Measurements from ENCODE around the gene GIMAP2. TPM values are rescaled to one million over a fixed set of nuclear protein-coding genes. Genes with fewer than 3 reads are reported as not detected.

Gene GIMAP2
- total RNA-seq, 2 experiments from 2014 or later, result 60.3 to 80.0 TPM

DNA sequence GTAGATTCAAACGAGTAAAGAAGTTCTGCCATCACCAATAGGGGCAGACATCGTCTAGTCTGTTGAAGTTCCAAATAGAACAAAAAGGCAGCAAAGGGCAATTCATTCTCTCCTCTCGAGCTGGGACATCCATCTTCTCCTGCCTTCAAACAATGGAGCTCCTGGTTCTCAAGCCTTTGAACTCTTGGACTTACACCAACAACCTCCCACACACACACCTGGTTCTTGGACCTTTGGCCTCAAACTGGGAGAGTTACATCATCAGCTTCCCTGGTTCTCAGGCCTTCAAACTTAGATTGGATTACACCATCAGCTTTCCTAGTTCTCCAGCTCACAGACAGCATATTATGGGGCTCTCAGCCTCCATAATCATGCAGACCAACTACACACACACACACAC, 41.9 kb downstream of the GIMAP2 start:
- Mint-ChIP-seq H3K27me3 (no peaks in the 10 kb centered on the region), H3K4me1 (peaks cover 57% of the 10 kb centered on the region), H3K9me3 (ENCODE audit: low read depth) (peaks cover 28% of the 10 kb centered on the region), H3K36me3 (peaks cover 75% of the 10 kb centered on the region), H3K27ac (no peak overlapping the region), H3K4me3 (no peak overlapping the region)
- ATAC-seq (no peak), DNase-seq (no peak)
- CTCF ChIA-PET, result interaction anchor here (1.9 kb wide), 1 partner anchor 36 kb away, joined by 4 read pairs; no protein-coding TSS in a partner anchor

DNA sequence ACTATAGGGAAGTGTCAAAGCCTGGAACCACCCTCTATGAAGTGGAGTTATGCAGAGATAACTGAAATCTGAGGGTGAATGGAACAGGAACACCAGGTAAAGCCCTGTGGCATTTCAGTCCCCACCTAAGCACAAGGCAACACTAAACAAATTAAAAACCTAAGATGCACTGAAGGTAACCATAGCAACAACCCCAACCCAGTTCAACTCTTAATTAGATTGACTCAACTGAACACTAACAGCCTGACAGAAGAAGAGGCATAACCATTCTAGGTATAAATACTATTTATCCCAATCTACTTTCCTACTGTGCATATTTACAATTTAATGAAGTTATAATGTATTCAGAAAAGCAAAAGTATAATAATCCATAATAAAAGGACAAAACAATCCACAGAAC, 42.5 kb downstream of the GIMAP2 start:
- CTCF ChIA-PET, result no interaction called here
- Mint-ChIP-seq H3K27ac (no peak overlapping the region), H3K4me3 (no peak overlapping the region), H3K9me3 (ENCODE audit: low read depth) (peaks cover 28% of the 10 kb centered on the region), H3K4me1 (peaks cover 58% of the 10 kb centered on the region), H3K36me3 (peaks cover 70% of the 10 kb centered on the region), H3K27me3 (no peaks in the 10 kb centered on the region)
- ATAC-seq, result no peak
- no peak for DNase-seq

DNA sequence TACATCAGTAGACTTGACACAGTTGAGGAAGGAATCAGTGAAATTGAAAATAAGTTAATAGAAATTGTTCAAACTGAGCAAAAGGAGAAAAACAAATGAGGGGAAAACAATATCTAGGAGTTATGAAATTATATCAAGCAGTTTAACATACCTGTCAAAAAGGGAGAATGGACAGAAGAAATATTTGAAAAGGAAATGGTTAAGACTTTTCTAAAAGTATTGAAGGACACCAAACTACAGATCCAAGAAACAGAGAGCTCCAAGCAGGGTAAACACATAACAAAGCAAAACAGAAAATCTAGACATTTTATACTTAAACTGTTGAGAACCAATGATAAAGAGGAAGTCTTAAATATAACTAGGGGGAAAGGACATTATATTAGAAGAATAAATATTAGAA, 43.1 kb downstream of the GIMAP2 start:
- peaks cover 64% of the 10 kb centered on the region for H3K36me3 Mint-ChIP-seq
- peaks cover 28% of the 10 kb centered on the region for H3K9me3 Mint-ChIP-seq (ENCODE audit: low read depth)
- H3K27ac Mint-ChIP-seq, result peak overlapping the region; percentile 36
- peaks cover 61% of the 10 kb centered on the region for H3K4me1 Mint-ChIP-seq
- no peak for DNase-seq
- no peaks in the 10 kb centered on the region for H3K27me3 Mint-ChIP-seq
- H3K4me3 Mint-ChIP-seq, result no peak overlapping the region
- CTCF ChIA-PET, result interaction anchor here (2.6 kb wide), 1 partner anchor 12 kb away, joined by 11 read pairs; the partner anchor contains the start of gene GIMAP1
- ATAC-seq, result no peak

DNA sequence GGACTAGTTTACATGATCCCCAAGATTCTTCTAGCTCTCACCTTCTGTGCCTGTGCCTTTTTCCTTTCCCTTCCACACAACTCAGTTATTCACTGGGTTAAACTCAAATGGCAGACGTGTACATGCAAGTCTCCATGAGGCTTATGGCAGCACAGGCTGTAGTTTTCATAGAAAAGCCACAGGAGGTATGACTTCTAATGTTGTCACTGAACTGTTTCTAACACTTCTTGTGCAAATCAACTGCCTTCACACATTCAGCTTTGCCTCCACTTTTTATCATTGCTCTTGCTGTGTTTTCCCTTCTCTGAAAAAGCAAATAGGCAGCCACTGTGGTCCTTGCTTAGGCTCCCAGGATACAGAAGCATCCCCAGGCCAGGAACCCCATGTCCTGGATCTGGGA, 46.4 kb downstream of the GIMAP2 start:
- peak overlapping the region; percentile 69 for H3K4me3 Mint-ChIP-seq
- H3K4me1 Mint-ChIP-seq, result peaks cover 78% of the 10 kb centered on the region
- peaks cover 35% of the 10 kb centered on the region for H3K36me3 Mint-ChIP-seq
- H3K27ac Mint-ChIP-seq, result peak overlapping the region; percentile 98
- H3K9me3 Mint-ChIP-seq (ENCODE audit: low read depth), result peaks cover 16% of the 10 kb centered on the region
- DNase-seq (peak; percentile 72), ATAC-seq (peak; percentile 62)
- H3K27me3 Mint-ChIP-seq, result no peaks in the 10 kb centered on the region
- CTCF ChIA-PET, result interaction anchor here (1.1 to 4.0 kb wide), 12 partner anchors 10 to 283 kb away, joined by 4 to 15 read pairs (median 7); partner anchors contain the start of genes GIMAP1, GIMAP2 and GIMAP8

DNA sequence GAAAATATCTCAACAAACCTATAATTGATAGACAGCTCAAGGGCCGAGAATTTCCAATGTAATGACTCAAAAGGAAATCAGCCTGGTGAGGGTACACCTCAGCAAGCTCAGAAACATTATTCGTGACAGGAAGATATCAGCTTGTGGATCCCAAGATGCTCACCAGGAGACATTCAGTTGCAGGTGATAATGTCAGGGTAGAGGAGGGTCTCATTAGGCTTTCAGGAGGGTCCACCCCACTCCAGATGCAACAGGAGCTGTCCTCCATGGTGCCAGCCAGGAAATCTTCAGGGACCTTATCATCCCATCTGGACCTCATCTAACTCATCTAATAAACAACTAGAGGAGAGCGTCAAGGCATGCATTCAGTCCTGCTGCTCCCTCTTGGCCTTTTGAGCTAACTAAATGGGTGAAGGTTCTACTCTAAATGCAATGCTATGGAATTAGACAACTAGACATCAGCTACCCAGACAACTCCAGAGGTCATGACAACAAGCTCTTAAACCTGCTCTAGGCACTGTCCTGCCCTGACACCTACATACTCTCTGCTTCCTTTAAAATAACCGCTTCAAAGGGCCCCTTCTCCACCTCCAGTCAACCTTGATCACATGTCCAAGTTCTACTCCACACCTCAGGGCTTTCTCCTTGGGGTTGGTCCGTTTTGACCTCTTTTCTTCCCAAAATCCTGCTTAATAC, 47.4 kb downstream of the GIMAP2 start:
- Mint-ChIP-seq H3K4me1 (peaks cover 81% of the 10 kb centered on the region), H3K4me3 (peak overlapping the region; percentile 69), H3K27ac (peak overlapping the region; percentile 98), H3K9me3 (ENCODE audit: low read depth) (peaks cover 8% of the 10 kb centered on the region), H3K27me3 (no peaks in the 10 kb centered on the region), H3K36me3 (peaks cover 27% of the 10 kb centered on the region)
- DNase-seq (no peak), ATAC-seq (peak; percentile 20)
- CTCF ChIA-PET, result interaction anchor here (0.8 to 4.0 kb wide), 14 partner anchors 9 to 284 kb away, joined by 3 to 15 read pairs (median 6); partner anchors contain the start of genes GIMAP1, GIMAP2, GIMAP4 and GIMAP8

DNA sequence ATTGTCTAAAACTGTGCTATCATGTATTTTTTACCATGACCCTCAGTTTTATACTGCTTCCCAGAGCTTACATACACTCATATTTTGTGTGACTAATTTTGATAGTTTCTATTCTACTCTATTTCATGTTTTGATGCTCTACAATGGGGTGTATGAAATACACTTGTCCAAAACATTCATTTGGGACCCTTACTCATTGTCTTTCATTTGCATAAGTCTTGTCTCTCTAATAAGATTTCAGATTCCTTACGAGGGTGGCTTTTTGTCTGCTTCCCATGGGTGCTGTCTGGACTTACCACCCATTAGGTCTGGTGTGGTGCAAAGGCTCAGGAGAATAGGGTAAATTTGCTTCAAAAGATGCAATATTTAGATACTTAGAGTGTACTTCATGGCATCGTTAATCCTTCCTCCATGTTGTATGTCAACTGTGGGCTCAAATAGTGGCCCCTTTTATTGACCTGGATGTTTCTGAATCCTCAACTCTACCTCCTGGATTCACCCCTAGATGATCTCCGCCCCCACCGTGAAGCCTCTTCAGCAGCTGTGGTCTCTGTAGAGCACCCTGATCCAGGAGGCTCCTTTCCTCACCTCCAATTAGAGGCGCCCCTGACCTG, 48.1 kb downstream of the GIMAP2 start:
- Mint-ChIP-seq H3K27ac (peak overlapping the region; percentile 98), H3K27me3 (no peaks in the 10 kb centered on the region), H3K4me3 (peak overlapping the region; percentile 69), H3K36me3 (peaks cover 27% of the 10 kb centered on the region), H3K9me3 (ENCODE audit: low read depth) (peaks cover 2% of the 10 kb centered on the region), H3K4me1 (peaks cover 80% of the 10 kb centered on the region)
- CTCF ChIA-PET, result interaction anchor here (1.0 to 4.0 kb wide), 8 partner anchors 13 to 285 kb away, joined by 4 to 15 read pairs (median 8); partner anchors contain the start of genes GIMAP1 and GIMAP8
- ATAC-seq (peak; percentile 25), DNase-seq (no peak)

DNA sequence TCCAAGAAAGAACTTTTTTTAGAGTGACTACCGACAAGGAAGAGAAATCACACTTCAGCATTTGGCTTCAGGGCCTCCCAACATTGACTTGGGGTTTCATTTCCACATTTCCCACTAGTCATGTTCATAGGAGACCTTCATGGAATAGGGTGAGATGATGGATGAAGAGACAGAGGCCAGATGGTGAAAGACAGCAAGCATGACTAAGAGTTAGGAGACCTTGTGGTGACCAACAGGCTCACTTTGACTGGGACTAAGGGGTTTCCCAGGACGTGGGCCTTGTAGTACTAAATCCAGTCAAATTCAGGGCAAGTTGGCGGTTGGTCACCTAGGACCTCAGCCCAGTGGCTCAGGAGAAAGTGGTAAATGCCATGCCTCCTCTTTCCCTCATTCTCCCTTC, 48.7 kb downstream of the GIMAP2 start:
- peak; percentile 66 for DNase-seq
- no peaks in the 10 kb centered on the region for H3K27me3 Mint-ChIP-seq
- no peak for ATAC-seq
- peaks cover 79% of the 10 kb centered on the region for H3K4me1 Mint-ChIP-seq
- H3K27ac Mint-ChIP-seq, result peak overlapping the region; percentile 98
- CTCF ChIA-PET, result interaction anchor here (1.4 to 2.8 kb wide), 4 partner anchors 20 to 285 kb away, joined by 4 to 8 read pairs (median 6); no protein-coding TSS in a partner anchor
- H3K36me3 Mint-ChIP-seq, result peaks cover 30% of the 10 kb centered on the region
- H3K4me3 Mint-ChIP-seq, result no peak overlapping the region
- H3K9me3 Mint-ChIP-seq (ENCODE audit: low read depth), result no peaks in the 10 kb centered on the region

DNA sequence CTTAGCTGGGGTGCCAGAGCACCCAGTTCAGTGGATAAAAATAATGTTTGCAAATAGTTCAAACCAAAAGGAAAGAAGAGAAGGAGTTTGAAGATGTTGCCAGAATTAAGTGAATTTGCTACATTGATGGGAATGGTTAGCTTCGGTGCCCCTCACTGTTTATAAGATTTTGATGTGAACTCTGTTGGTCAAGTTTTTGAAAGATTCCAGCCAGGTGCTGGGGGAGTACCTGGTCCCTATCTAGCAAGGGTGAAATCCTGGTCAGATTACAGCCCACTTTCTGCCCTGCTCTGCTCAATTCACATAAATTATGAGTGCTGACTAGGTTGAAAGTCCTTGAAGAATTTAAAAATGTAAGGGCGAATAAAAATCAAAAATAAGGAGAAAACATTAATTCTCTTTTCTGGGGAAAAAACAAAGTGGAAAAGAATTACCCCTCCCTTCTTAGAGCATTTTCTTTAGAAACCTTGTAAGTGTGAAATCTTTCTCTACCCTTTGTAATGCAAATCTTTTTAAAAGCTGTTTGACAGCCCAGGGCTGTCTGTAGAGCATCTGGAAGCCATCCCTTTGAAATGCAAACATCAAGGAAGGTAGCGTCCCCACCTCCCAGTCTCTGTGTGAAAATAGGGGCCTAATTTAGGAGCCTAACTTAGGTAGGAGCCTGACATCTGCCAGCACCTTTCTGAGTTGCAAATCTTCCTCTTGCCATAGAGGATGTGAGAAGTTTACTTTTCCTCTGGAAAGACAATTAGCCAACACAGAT, 50.3 kb downstream of the GIMAP2 start:
- Mint-ChIP-seq H3K4me1 (peaks cover 79% of the 10 kb centered on the region), H3K27me3 (no peaks in the 10 kb centered on the region), H3K27ac (peak overlapping the region; percentile 98), H3K36me3 (peaks cover 33% of the 10 kb centered on the region), H3K9me3 (ENCODE audit: low read depth) (no peaks in the 10 kb centered on the region), H3K4me3 (peak overlapping the region; percentile 94)
- no peak for ATAC-seq
- CTCF ChIA-PET, result interaction anchor here (1.4 to 1.5 kb wide), 2 partner anchors 285 to 287 kb away, joined by 4 to 6 read pairs; no protein-coding TSS in a partner anchor
- DNase-seq, result no peak

DNA sequence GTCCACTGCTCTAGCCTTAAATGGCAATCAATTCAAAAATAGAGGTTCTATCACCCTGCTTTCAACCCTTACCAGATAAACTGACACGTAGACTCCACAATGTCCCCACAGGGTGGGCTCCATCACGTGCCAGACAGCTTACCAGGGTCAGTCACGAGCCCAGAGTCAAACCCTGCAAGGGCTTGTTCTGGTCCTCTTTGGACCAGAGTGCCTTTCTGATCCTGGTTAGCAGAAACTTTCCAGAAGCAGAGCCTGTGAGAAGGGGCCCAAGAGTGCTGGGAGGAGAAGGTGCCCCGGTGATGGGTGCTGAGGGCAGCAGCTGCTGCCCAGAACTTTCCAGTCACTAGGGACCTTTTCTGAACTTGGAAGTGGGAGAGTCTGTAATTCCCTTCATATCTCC, 51.4 kb downstream of the GIMAP2 start:
- Mint-ChIP-seq H3K36me3 (peaks cover 42% of the 10 kb centered on the region), H3K4me1 (peaks cover 83% of the 10 kb centered on the region), H3K27ac (peak overlapping the region; percentile 98), H3K4me3 (peak overlapping the region; percentile 94), H3K27me3 (no peaks in the 10 kb centered on the region), H3K9me3 (ENCODE audit: low read depth) (no peaks in the 10 kb centered on the region)
- ATAC-seq, result peak; percentile 18
- DNase-seq, result no peak
- CTCF ChIA-PET, result interaction anchor here (1.1 to 3.3 kb wide), 8 partner anchors 18 to 288 kb away, joined by 3 to 24 read pairs (median 4); partner anchors contain the start of genes GIMAP1, GIMAP2 and GIMAP8

DNA sequence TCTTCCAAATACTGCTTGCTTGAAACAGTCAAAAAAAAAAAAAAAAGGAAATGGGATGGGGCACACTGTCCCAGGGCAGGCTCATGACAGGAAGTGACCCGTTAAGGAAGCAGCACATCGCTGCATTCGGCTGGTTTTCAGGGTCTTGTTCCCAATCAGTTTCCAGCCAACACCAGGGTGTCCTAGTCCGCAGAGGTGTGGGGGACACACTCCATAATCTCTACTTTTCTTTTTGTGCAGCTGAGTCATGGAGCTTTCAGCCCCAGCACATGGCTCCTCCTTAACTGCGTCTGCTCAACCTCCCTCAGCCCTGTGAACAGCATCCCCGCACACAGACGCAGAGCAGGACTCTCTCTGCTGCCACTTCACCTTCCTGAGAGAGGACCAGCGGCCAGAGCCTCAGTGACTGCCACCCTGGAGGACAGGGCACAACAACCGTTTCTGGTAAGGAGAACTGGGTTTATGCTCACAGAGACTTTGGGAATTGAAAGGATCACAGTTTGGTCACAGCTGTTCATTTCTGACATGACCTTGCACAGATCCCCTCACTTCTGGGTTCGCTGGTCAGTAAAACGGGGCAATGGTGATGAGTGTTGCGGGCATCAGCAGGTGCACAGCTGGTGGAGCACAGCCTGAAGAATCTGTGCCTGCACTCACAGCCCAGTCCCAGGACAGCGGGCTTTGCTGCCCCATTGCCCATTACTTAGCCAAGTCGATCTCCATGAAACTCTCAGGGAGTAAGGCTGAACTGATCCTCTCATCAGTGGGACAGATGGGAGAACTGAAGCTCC, 52.0 kb downstream of the GIMAP2 start, which contains the start of gene GIMAP5:
GIMAP5 (plus strand) TSS at position 154 of the 791 bp plus-strand sequence. CDS start 3,467 bp downstream, outside the sequence.
- H3K4me1 Mint-ChIP-seq, result peaks cover 83% of the 10 kb centered on the region
- H3K9me3 Mint-ChIP-seq (ENCODE audit: low read depth), result no peaks in the 10 kb centered on the region
- ATAC-seq (peak; percentile 65), DNase-seq (peak; percentile 79)
- no peaks in the 10 kb centered on the region for H3K27me3 Mint-ChIP-seq
- H3K36me3 Mint-ChIP-seq, result peaks cover 48% of the 10 kb centered on the region
- CTCF ChIA-PET, result interaction anchor here (0.8 to 3.3 kb wide), 11 partner anchors 11 to 288 kb away, joined by 3 to 24 read pairs (median 4); partner anchors contain the start of genes GIMAP1, GIMAP2 and GIMAP8
- H3K27ac Mint-ChIP-seq, result peak within 1 kb of the TSS; percentile 98
- peak within 1 kb of the TSS; percentile 94 for H3K4me3 Mint-ChIP-seq

DNA sequence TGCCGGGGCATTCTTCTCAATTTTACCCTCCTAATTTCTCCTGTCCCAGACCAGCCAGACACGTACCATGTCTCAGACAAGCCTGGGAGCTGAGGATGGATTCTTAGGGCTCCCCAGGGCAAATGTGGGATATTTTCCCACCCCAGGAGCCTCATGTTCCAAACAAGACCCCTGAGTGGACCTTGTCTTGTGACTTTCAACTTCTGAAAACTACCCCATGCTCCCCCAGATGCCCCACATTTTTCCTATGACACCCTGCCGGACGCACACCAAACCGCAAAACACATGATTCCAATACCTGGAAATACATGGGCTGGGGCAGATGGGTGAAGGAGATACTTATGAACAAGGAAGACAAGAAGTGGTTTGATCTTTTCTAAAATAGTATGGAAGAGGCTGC, 52.6 kb downstream of the GIMAP2 start:
- no peaks in the 10 kb centered on the region for H3K9me3 Mint-ChIP-seq (ENCODE audit: low read depth)
- peak overlapping the region; percentile 94 for H3K4me3 Mint-ChIP-seq
- H3K27ac Mint-ChIP-seq, result peak overlapping the region; percentile 98
- peaks cover 83% of the 10 kb centered on the region for H3K4me1 Mint-ChIP-seq
- peaks cover 54% of the 10 kb centered on the region for H3K36me3 Mint-ChIP-seq
- no peaks in the 10 kb centered on the region for H3K27me3 Mint-ChIP-seq
- ATAC-seq (no peak), DNase-seq (no peak)
- CTCF ChIA-PET, result interaction anchor here (0.7 to 3.3 kb wide), 13 partner anchors 8 to 289 kb away, joined by 3 to 24 read pairs (median 4); partner anchors contain the start of genes GIMAP1, GIMAP2, GIMAP6 and GIMAP8

DNA sequence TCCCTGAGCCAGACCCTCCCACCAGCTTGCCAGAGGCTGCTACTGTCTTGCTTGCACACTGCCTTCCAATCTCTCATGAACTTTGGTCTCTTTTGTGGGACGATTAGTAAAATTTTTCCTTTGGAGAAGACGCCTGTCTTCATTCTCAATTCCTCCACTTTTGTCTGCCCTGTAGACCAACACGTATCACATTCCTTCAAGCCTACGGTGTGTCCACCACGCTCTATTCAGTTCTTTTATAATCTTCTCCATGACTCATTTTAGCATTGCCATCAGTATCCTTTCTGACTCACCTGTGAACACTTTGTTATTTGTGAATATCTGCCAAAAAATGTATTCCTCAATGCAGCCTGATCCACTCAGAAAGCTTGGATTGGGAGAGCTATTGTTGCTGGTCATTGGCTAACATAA, 53.1 kb downstream of the GIMAP2 start:
- peak overlapping the region; percentile 98 for H3K27ac Mint-ChIP-seq
- peak overlapping the region; percentile 94 for H3K4me3 Mint-ChIP-seq
- H3K36me3 Mint-ChIP-seq, result peaks cover 59% of the 10 kb centered on the region
- peaks cover 83% of the 10 kb centered on the region for H3K4me1 Mint-ChIP-seq
- H3K27me3 Mint-ChIP-seq, result no peaks in the 10 kb centered on the region
- ATAC-seq (peak; percentile 31), DNase-seq (no peak)
- no peaks in the 10 kb centered on the region for H3K9me3 Mint-ChIP-seq (ENCODE audit: low read depth)
- CTCF ChIA-PET, result interaction anchor here (0.7 to 3.3 kb wide), 11 partner anchors 8 to 289 kb away, joined by 3 to 24 read pairs (median 4); partner anchors contain the start of genes GIMAP1, GIMAP6 and GIMAP8

Measured in activated CD8-positive, alpha-beta memory T cell treated with anti-CD3 and anti-CD28 coated beads, Interleukin-2, amount 10 ng/mL, durations not matched to agents 7 days and 5 days (primary cell).